Measurements from ENCODE around the gene OVCA2.

- TF ChIP-seq EZH2 (IDR thresholded peaks at IDR 0.05) (no peak), CTCF (IDR thresholded peaks at IDR 0.05 in 2 of 3, conservative IDR thresholded peaks at IDR 0.05 in 1 of 3; ENCODE audit: borderline replicate concordance in 1 of 3, insufficient read depth in 1 of 3, low read depth in 2 of 3, low read length in 2 of 3) (no peak), ZFX (IDR thresholded peaks at IDR 0.05) (no peak), POLR2A (IDR thresholded peaks at IDR 0.05; ENCODE audit: borderline replicate concordance, extremely low read depth, insufficient read depth, insufficient read length) (no peak), SP1 (IDR thresholded peaks at IDR 0.05; ENCODE audit: low read depth) (no peak), POLR2AphosphoS5 (IDR thresholded peaks at IDR 0.05; ENCODE audit: low read depth, low read length) (no peak), EGR1 (IDR thresholded peaks at IDR 0.05; ENCODE audit: low read depth) (no peak), YY1 (IDR thresholded peaks at IDR 0.05; ENCODE audit: extremely low read depth, insufficient replicate concordance, low read depth, low read length) (no peak), SRF (IDR thresholded peaks at IDR 0.05; ENCODE audit: low read depth) (no peak), FOSL1 (IDR thresholded peaks at IDR 0.05; ENCODE audit: low read depth) (no peak), CEBPB (IDR thresholded peaks at IDR 0.05; ENCODE audit: low read depth) (no peak), ZNF274 (IDR thresholded peaks at IDR 0.05; ENCODE audit: low read depth, low read length) (no peak), TCF7L2 (IDR thresholded peaks at IDR 0.05; ENCODE audit: borderline replicate concordance, extremely low read depth, insufficient read depth, insufficient read length) (no peak), EZH2phosphoT487 (IDR thresholded peaks at IDR 0.05; ENCODE audit: borderline replicate concordance) (no peak)
These were observed 22.7 kb downstream of the OVCA2 start for GRCh38 chr17:2064520-2064971.

Data from HCT116 (cell line).